Measurements from ENCODE around the gene CYB5RL.
"Not testable (repeated sequence)": the region's sequence is repeated elsewhere in the genome, so short reads cannot be mapped to it uniquely, and the experiment has no call there.

The CYB5RL gene, protein sequence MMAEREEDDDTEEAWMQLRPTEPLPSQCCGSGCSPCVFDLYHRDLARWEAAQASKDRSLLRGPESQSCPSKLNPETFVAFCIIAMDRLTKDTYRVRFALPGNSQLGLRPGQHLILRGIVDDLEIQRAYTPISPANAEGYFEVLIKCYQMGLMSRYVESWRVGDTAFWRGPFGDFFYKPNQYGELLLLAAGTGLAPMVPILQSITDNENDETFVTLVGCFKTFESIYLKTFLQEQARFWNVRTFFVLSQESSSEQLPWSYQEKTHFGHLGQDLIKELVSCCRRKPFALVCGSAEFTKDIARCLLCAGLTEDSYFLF

DNA sequence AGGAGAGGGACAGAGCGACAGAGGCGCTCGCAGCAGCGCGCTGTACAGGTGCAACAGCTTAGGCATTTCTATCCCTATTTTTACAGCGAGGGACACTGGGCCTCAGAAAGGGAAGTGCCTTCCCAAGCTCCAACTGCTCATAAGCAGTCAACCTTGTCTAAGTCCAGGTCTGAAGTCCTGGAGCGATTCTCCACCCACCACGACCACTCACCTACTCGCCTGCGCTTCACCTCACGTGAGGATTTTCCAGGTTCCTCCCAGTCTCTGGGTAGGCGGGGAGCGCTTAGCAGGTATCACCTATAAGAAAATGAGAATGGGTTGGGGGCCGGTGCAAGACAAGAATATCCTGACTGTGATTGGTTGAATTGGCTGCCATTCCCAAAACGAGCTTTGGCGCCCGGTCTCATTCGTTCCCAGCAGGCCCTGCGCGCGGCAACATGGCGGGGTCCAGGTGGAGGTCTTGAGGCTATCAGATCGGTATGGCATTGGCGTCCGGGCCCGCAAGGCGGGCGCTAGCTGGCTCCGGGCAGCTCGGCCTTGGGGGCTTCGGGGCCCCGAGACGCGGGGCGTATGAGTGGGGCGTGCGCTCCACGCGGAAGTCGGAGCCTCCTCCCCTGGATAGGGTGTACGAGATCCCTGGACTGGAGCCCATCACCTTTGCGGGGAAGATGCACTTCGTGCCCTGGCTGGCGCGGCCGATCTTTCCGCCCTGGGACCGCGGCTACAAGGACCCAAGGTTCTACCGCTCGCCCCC lies at the start of gene CYB5RL, which contains the start of gene MRPL37:
TSS of gene CYB5RL (minus strand) at position 266 of the 754 bp plus-strand sequence. CDS start 4,414 bp downstream, outside the sequence.
TSS of gene MRPL37 (plus strand) at position 403 of the 754 bp plus-strand sequence. CDS start at position 480, 77 bp downstream.
- H3K4me3 Mint-ChIP-seq = peak within 1 kb of the TSS; percentile 85 to 94
- no peaks in the 10 kb centered on the region for H3K27me3 Mint-ChIP-seq
- H3K9me3 Mint-ChIP-seq = no peaks in the 10 kb centered on the region
- peak within 1 kb of the TSS; percentile 94 to 95 for H3K27ac Mint-ChIP-seq
- peak; percentile 97 for ATAC-seq
- H3K4me1 Mint-ChIP-seq = peaks cover 40% of the 10 kb centered on the region
- peak; percentile 88 to 92 for DNase-seq

DNA sequence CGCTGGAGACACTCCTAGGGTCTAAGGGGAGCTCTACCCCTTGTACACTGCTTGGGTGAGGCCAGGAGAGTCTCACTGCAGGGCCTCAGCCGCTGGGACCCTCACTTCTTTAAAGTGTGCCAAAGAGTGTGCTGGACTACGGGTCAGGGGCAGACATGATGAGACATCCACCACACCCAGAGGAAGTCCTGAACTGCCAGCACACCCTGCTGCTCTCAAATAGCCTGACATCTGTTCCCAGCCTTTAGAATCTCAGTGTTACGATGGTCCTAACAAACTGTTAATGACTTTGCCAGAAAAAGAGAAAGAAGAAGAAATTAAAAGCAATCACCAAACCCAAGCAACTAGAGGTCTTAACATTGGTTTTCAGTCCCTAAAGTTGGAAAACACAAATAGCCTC lies 49.1 kb upstream of the CYB5RL start:
- H3K4me3 Mint-ChIP-seq = no peak overlapping the region
- H3K27me3 Mint-ChIP-seq = no peaks in the 10 kb centered on the region
- ATAC-seq (no peak), DNase-seq (no peak)
- peaks cover 14% of the 10 kb centered on the region for H3K4me1 Mint-ChIP-seq
- H3K9me3 Mint-ChIP-seq = no peaks in the 10 kb centered on the region
- H3K27ac Mint-ChIP-seq = peak overlapping the region in 1 of 2 donors; percentile 85

DNA sequence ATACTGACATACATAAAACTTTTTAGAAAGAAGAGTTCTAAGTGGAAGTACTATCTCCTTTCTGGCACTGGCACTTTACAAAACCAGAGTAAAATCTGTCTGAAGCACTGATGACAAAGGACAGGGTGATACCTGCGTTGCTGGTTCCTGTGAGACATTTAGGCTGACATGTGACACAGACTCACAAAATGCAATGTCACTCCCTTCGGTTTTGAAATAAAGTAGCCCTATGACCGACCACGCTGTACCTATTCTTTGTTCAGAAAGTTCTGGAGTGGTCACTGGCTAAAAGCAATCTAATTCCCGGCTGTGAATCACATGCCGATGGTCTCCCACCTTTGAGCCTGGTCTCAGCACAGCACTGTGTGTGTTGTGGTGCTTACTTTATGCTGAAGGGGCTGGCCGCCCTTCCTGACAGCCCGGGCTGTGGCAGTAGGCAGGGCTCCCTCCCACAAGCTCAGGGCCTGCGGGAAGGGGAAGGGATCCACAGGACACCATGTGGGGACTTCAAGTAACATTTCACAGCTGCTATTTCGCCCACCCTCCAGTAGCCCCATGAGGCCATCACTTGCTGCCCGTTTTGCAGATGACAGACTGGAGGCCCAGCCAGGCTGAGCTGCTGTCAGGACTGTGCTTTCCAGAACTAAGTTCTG lies 48.2 kb upstream of the CYB5RL start:
- no peak overlapping the region for H3K4me3 Mint-ChIP-seq
- H3K27me3 Mint-ChIP-seq = no peaks in the 10 kb centered on the region
- no peak for DNase-seq
- H3K4me1 Mint-ChIP-seq = peaks cover 6% of the 10 kb centered on the region
- H3K27ac Mint-ChIP-seq = peak overlapping the region in 1 of 2 donors; percentile 85
- no peaks in the 10 kb centered on the region for H3K9me3 Mint-ChIP-seq
- no peak for ATAC-seq

DNA sequence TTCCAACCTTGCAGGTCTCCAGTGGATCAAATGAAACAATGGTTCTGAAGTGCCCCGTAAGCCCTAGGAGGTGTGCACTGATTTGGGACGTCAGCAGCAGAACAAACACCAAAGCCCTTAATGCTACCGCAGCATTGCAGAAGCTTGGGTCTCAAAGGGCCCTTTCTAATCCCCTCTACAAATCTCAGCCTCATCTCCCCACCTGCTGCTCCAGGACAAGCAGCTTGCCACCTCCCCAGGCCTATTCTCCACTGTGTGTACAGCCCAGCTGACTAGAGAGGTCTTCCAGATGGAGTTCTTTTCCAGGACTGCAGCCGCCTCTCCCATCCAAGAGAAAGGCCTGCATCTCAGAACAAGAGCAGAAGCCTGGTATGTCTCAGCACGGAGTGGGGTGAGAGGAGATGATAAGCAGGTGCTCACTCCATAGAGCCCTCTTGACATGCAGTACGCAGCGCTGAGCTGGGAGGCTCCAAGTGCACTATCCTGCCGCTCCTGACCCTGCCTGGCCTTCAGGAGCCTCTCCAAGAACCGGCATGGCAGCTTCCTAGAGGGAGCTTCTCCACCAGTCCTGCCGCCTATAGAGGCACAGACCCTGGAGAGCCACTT lies 46.4 kb upstream of the CYB5RL start:
- H3K27me3 Mint-ChIP-seq = no peaks in the 10 kb centered on the region
- ATAC-seq = no peak
- H3K9me3 Mint-ChIP-seq = no peaks in the 10 kb centered on the region
- H3K4me3 Mint-ChIP-seq = no peak overlapping the region
- peaks cover 5% of the 10 kb centered on the region for H3K4me1 Mint-ChIP-seq
- H3K27ac Mint-ChIP-seq = no peak overlapping the region
- DNase-seq = no peak

DNA sequence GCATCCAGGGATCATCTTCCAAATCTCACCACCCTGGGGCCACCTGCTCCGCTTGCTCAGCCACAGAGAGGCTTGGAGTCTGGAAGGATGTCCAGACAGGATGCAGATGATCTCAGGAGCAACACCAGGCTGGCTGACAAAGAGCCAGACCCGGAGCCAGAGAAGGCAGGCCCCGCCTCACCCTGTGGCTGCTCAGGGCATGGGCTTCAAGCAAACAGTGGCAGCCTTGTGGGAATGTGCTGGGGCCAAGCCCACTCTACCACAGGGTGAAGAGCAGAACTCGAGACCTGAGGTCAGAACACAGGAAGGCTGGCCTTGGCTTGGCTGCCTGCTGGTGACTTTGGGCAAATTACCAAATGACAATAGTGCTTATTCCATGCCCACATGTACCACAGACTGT lies 45.7 kb upstream of the CYB5RL start:
- no peak overlapping the region for H3K4me3 Mint-ChIP-seq
- H3K27me3 Mint-ChIP-seq = no peaks in the 10 kb centered on the region
- ATAC-seq (no peak), DNase-seq (no peak)
- H3K4me1 Mint-ChIP-seq = peaks cover 5% of the 10 kb centered on the region
- no peaks in the 10 kb centered on the region for H3K9me3 Mint-ChIP-seq
- H3K27ac Mint-ChIP-seq = peak overlapping the region; percentile 65 to 74

DNA sequence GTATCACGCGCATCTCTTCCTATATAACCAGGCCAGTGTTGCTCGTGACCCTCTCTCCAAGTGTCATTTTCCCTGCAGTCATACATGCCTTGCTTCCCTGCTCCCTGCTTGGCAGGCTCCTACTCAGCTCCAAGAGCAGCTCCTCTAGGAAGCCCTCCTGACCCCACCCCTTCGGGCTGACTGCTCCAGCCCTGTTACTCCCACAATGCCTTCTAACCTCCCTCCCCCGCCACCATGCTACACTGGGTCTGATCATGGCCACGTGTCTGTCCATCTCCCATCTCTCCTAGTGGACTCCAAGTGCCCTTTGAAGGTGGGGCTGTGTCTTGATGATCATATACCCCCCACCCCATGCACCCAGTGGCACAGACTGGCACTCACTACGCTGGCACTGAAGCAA lies 44.8 kb upstream of the CYB5RL start:
- H3K4me3 Mint-ChIP-seq = no peak overlapping the region
- H3K27ac Mint-ChIP-seq = peak overlapping the region in 1 of 2 donors; percentile 86
- no peaks in the 10 kb centered on the region for H3K9me3 Mint-ChIP-seq
- no peaks in the 10 kb centered on the region for H3K27me3 Mint-ChIP-seq
- no peak for ATAC-seq
- peaks cover 5% of the 10 kb centered on the region for H3K4me1 Mint-ChIP-seq
- no peak for DNase-seq

DNA sequence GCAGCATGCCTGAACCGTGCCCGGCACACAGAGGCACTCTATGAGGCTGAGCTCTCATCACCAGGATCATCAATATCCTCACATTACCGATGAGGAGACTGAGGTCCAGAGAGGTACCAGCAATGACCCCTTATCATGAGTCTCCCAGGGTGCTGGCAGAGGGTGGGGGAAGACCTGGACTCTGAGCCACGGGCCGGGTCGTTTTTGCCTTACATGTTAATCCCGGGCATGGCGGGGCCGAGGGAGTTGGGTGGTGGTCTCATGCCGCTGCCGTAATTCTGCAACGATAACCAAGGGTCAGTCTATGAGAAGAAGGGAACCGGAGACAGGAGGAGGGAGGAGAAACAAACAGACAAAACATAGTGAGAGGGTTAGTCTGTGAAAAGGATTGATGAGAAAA lies 43.2 kb upstream of the CYB5RL start:
- H3K27ac Mint-ChIP-seq = peak overlapping the region; percentile 78 to 88
- ATAC-seq (no peak), DNase-seq (no peak)
- H3K9me3 Mint-ChIP-seq = no peaks in the 10 kb centered on the region
- H3K4me3 Mint-ChIP-seq = no peak overlapping the region
- H3K4me1 Mint-ChIP-seq = peaks cover 5% of the 10 kb centered on the region
- no peaks in the 10 kb centered on the region for H3K27me3 Mint-ChIP-seq

DNA sequence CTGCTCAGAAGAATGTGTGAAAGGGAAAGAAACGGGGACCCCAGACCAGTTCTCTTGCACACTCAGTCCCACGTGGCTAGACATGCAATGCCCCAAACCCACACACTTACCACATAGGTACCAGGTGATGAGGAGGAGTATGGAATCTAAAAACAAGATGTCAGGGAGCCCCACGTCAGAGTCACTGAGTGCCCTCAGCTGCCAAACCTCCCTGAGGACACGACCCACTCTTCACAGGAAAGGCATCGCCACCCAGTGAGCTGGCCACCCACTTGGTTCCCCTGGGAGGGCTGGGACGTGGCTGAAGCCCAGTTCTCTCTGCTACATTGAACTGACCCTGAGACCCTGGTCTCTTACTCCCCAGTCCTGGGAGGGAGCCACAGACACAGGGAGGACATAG lies 41.5 kb upstream of the CYB5RL start:
- Mint-ChIP-seq H3K4me1 (peaks cover 5% of the 10 kb centered on the region), H3K4me3 (no peak overlapping the region), H3K27ac (peak overlapping the region in 1 of 2 donors; percentile 39), H3K9me3 (no peaks in the 10 kb centered on the region), H3K27me3 (no peaks in the 10 kb centered on the region)
- ATAC-seq (no peak), DNase-seq (no peak)

DNA sequence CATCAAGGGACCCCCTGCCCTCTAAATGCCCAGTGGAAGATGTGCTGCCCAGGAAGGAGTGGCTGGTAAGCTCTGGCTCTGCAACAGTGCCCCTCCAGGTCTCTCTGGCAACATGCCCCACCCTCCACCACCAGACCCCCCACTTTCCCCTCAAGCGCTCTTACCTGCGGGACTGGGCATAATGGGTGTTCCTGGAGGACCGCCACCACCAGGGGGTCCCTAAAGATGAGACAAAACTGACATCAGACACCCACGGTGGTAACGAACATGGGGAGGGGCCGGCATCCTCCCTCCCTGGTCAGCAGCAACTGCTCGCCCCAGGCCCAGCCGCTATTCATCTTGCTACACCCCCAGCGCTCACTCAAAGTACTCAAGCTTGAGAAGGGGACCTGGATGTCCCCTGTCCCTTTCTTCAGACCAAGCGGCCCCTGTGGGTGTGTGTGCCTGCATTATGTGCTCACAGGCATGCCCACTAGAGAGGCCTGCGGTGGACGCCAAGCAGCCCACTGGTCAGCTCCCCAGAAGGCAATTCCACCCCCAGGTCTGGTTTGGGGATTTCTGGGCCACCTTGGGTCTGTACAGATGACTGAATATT lies 41.0 kb upstream of the CYB5RL start:
- Mint-ChIP-seq H3K4me1 (peaks cover 5% of the 10 kb centered on the region), H3K9me3 (no peaks in the 10 kb centered on the region), H3K27ac (no peak overlapping the region), H3K4me3 (no peak overlapping the region), H3K27me3 (no peaks in the 10 kb centered on the region)
- ATAC-seq (no peak), DNase-seq (no peak)

DNA sequence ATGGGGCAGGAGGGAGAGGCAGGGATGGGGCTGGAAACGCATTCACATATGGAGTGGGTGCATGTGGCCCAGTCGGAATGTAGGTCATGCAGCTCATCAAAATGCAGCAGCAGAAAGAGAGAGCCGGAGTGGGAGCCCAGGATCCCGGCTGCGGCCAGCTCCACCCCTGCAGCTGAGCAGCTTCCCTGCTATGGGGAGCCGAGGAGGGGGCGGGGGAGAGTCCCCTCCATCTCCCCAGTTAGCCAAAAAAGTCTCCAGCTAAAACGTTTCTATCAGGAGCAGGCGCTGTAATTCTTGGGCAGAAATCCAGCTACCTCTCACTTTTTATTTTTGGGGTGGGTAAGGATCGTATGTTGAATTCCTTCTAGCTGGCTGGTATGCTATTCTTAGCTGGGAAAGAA lies 39.8 kb upstream of the CYB5RL start:
- H3K4me1 Mint-ChIP-seq = peaks cover 5% of the 10 kb centered on the region
- ATAC-seq = no peak
- DNase-seq = no peak
- no peaks in the 10 kb centered on the region for H3K27me3 Mint-ChIP-seq
- H3K9me3 Mint-ChIP-seq = no peaks in the 10 kb centered on the region
- no peak overlapping the region for H3K4me3 Mint-ChIP-seq
- H3K27ac Mint-ChIP-seq = no peak overlapping the region

DNA sequence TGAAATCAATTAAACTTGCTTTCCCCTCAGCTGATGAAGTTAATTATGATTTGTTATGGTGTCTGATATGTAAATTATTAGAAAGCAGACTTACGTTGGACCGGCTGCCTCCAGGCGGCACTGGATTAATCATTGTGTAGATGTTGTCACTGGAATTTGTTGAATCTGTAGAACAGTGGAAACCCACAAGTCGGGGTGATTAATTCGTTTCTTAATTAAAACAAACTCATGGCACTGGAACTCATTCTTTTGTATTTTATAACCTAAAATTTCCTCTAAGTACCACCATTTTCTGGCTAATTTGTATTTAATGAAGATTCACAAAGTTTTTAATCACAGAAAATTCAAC lies 39.2 kb upstream of the CYB5RL start:
- H3K4me1 Mint-ChIP-seq = peaks cover 5% of the 10 kb centered on the region
- peak overlapping the region in 1 of 2 donors; percentile 20 for H3K27ac Mint-ChIP-seq
- ATAC-seq (no peak), DNase-seq (no peak)
- H3K4me3 Mint-ChIP-seq = no peak overlapping the region
- no peaks in the 10 kb centered on the region for H3K27me3 Mint-ChIP-seq
- no peaks in the 10 kb centered on the region for H3K9me3 Mint-ChIP-seq

DNA sequence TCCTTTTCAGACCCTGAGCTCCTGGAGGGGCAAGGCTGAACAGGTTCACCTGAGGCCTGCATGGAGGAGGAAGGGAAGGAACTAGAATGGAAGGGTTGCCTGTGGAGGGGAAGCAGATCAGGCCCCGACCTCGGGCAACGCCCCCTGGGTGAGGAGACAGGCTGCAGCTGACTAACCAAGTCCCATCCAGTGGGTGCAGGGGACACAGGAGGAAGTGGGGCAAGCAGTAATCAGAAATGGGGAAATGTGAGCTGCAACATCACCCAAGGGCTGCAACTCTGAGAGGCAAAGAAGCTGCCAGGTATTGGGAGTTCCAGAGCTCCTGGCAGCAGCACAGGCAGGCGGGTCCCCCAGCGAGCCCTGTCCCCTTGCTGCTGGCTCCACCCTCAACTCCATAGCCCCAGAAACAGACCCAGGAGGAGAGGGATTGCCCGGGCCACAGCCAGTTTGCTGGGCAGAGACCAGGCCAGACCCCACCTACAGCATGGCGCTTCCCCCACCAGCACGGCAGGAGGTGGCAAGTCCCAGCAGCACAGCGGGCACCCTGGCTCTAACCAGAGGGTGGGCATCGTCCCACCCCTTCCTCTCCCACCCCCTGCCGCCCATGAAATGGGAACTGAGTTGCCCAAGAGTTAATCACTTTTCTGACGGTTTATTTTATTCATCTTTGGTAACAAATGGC lies 38.7 kb upstream of the CYB5RL start:
- H3K27me3 Mint-ChIP-seq = no peaks in the 10 kb centered on the region
- no peak overlapping the region for H3K4me3 Mint-ChIP-seq
- peak overlapping the region in 1 of 2 donors; percentile 88 for H3K27ac Mint-ChIP-seq
- no peaks in the 10 kb centered on the region for H3K9me3 Mint-ChIP-seq
- peaks cover 5% of the 10 kb centered on the region for H3K4me1 Mint-ChIP-seq
- DNase-seq (no peak), ATAC-seq (no peak)

DNA sequence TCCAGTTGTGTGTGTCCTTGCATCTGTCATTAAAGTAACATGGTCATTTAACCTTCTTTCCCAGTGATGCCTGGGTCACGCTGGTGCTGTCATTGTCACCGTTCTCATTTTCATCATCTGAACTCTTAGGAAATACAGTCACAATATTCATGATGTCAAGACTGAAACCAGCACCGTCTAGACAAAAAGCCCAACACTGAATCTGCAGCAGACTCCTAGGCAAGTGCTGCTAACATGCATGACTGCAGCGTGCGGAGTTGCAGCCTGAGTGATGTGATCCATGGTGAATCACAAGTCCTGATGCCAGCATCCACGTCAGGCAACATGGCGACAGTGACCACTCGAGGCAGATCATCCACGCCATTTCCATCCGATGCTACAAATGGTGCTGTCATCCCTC lies 37.8 kb upstream of the CYB5RL start:
- DNase-seq (no peak), ATAC-seq (no peak)
- Mint-ChIP-seq H3K4me3 (no peak overlapping the region), H3K27ac (no peak overlapping the region), H3K9me3 (no peaks in the 10 kb centered on the region), H3K27me3 (no peaks in the 10 kb centered on the region), H3K4me1 (peaks cover 5% of the 10 kb centered on the region)

DNA sequence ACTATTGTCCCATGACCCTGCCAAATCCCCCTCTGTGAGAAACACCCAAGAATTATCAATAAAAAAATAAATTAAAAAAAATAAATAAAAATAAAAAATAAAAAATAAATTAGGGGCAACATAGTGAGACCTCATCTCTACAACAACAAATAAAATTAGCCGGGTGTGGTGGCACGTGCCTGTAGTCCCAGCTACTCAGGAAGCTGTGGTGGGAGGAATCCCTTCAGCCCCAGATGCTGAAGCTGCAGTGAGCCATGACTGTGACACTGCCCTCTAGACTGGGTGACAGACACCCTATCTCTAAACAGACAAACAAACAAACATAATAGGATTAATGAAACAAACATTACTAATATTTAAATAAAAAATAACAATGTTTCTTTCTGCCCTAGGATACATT lies 34.5 kb upstream of the CYB5RL start:
- no peaks in the 10 kb centered on the region for H3K27me3 Mint-ChIP-seq
- no peak overlapping the region for H3K27ac Mint-ChIP-seq
- no peak for ATAC-seq
- no peak overlapping the region for H3K4me3 Mint-ChIP-seq
- H3K9me3 Mint-ChIP-seq = no peaks in the 10 kb centered on the region
- H3K4me1 Mint-ChIP-seq = peaks cover 24% of the 10 kb centered on the region
- no peak for DNase-seq

DNA sequence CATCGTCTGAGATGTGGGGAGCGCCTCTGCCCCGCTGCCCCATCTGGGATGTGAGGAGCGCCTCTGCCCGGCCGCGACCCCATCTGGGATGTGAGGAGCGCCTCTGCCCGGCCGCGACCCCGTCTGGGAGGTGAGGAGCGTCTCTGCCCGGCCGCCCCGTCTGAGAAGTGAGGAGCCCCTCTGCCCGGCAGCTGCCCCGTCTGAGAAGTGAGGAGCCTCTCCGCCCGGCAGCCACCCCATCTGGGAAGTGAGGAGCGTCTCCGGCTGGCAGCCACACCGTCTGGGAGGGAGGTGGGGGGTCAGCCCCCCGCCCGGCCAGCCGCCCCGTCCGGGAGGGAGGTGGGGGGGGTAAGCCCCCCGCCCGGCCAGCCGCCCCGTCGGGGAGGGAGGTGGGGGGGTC lies 33.4 kb upstream of the CYB5RL start:
- not testable (repeated sequence) for DNase-seq, ATAC-seq, H3K9me3 Mint-ChIP-seq, H3K4me3 Mint-ChIP-seq, H3K27me3 Mint-ChIP-seq
- H3K27ac Mint-ChIP-seq = peak overlapping the region in 1 of 2 donors; percentile 19
- peaks cover 32% of the 10 kb centered on the region for H3K4me1 Mint-ChIP-seq

Measured in stimulated activated naive CD8-positive, alpha-beta T cell treated with anti-CD3 and anti-CD28 coated beads, Interleukin-15, amount 100 ng/mL, for 72 hours (primary cell).